Endothelial cell of umbilical vein (primary cell): ENCODE results near the gene RIMS3. TPM values are rescaled to one million over a fixed set of nuclear protein-coding genes. Genes with fewer than 3 reads are reported as not detected.

ENCODE experiments used
- BruUV-seq: library from RNA; stranded (reverse); fragments of 400-500 nt; replicated peaks from 2 replicates; lab custom pipeline; 2021; lab: Mats Ljungman, UMichigan
- CTCF ChIA-PET: fragments of 300-600, 350-600 bp; sonication (Branson Sonifier 250); formaldehyde crosslinking; loops from one replicate; lab custom pipeline; 2021; ENCODE audit warnings: antibody characterized with exemption, inconsistent platforms; lab: Charles Lee
- POLR2A ChIA-PET: fragments of 300-600, 350-600 bp; sonication (Branson Sonifier 250); formaldehyde crosslinking; loops from one replicate; lab custom pipeline; 2021; ENCODE audit warnings: antibody characterized with exemption, inconsistent platforms; lab: Charles Lee
- DNase-seq: peaks from one replicate; pipeline ENCODE4 v3.0.0-alpha.2; 2011; ENCODE audit warnings: low read depth, low spot score
- FAIRE-seq: peaks from 2 replicates; lab custom pipeline; 2011; peaks lifted over from hg19 to GRCh38; lab: Jason Lieb, UNC
- H2AFZ ChIP-seq: 2 replicates; pipeline ENCODE4 v1.6.0; 2012; ENCODE audit warnings: low read depth, low read length, control low read depth, inconsistent platforms
- H3K27ac ChIP-seq: 2 replicates; pipeline ENCODE4 v1.5.1; 2011; ENCODE audit warnings: low read depth, mild to moderate bottlenecking, control low read depth, low read length, moderate library complexity; ENCODE audit not compliant: insufficient read depth
- H3K27me3 ChIP-seq, 2 experiments: 2 replicates each; pipeline versions ENCODE4 v1.6.0 to v1.6.1; 2011; ENCODE audit warnings: low read length in 2 of 2, mixed read lengths in 1 of 2; ENCODE audit not compliant: control insufficient read depth in 2 of 2, insufficient read depth in 2 of 2
- H3K36me3 ChIP-seq, 2 experiments: 2 replicates in 1 of 2; 3 replicates in 1 of 2; pipeline ENCODE4 v1.5.1; 2011; ENCODE audit warnings: low read length in 2 of 2, mild to moderate bottlenecking in 1 of 2, moderate library complexity in 1 of 2; ENCODE audit not compliant: control insufficient read depth in 2 of 2, insufficient read depth in 2 of 2; ENCODE audit errors: extremely low read depth in 1 of 2
- H3K4me1 ChIP-seq: 3 replicates; pipeline ENCODE4 v1.5.1; 2011; ENCODE audit warnings: mild to moderate bottlenecking, low read length; ENCODE audit not compliant: control insufficient read depth, insufficient read depth; ENCODE audit errors: extremely low read depth
- H3K4me2 ChIP-seq: 2 replicates; pipeline ENCODE4 v1.6.1; 2011; ENCODE audit warnings: low read length, control low read depth, mixed read lengths; ENCODE audit not compliant: insufficient read depth
- H3K4me3 ChIP-seq, 3 experiments: fragments of 200-600 bp in 1 of 3; sonication (generic), shearing (Covaris generic) in 1 of 3; replicated peaks in 1 of 3; 2 replicates each; pipeline ENCODE4 v1.5.1; 2011 to 2016; ENCODE audit warnings: control low read depth in 3 of 3, low read length in 3 of 3, mild to moderate bottlenecking in 2 of 3, inconsistent platforms in 1 of 3, low read depth in 1 of 3, moderate library complexity in 1 of 3; ENCODE audit not compliant: insufficient read depth in 1 of 3
- H3K79me2 ChIP-seq: 2 replicates; pipeline ENCODE4 v1.6.0; 2012; ENCODE audit warnings: low read length, inconsistent platforms; ENCODE audit not compliant: control insufficient read depth, insufficient read depth
- H3K9ac ChIP-seq: replicated peaks from 2 replicates; pipeline ENCODE3; 2011; ENCODE audit warnings: low read length, control low read depth; ENCODE audit not compliant: insufficient read depth; ENCODE audit errors: extremely low read depth
- H3K9me1 ChIP-seq: replicated peaks from 3 replicates; pipeline ENCODE4 v1.6.0; 2011; ENCODE audit warnings: mild to moderate bottlenecking, low read length; ENCODE audit not compliant: control insufficient read depth, insufficient read depth; ENCODE audit errors: extremely low read depth
- H3K9me3 ChIP-seq: replicated peaks from 2 replicates; pipeline ENCODE4 v1.5.1; 2012; ENCODE audit warnings: low read length, inconsistent platforms; ENCODE audit not compliant: control insufficient read depth, insufficient read depth
- H4K20me1 ChIP-seq: replicated peaks from 2 replicates; pipeline ENCODE3; 2011; ENCODE audit warnings: mild to moderate bottlenecking, low read length; ENCODE audit not compliant: control insufficient read depth, insufficient read depth; ENCODE audit errors: extremely low read depth
- EZH2 ChIP-seq: IDR thresholded peaks from 2 replicates; pipeline ENCODE4 v1.6.1; 2012; ENCODE audit warnings: borderline replicate concordance, low read depth, mild to moderate bottlenecking, moderate library complexity, low read length, inconsistent platforms; ENCODE audit not compliant: severe bottlenecking
- FOS ChIP-seq: IDR thresholded peaks from 2 replicates; pipeline ENCODE4 v1.6.1; 2011; ENCODE audit warnings: mild to moderate bottlenecking, low read length, moderate library complexity, borderline replicate concordance; ENCODE audit not compliant: insufficient read depth
- MYC ChIP-seq: IDR thresholded peaks from one replicate; pipeline ENCODE4 v1.6.1; 2011; ENCODE audit warnings: mild to moderate bottlenecking, low read depth, low read length
- POLR2A ChIP-seq: IDR thresholded peaks from 2 replicates; pipeline ENCODE4 v1.6.1; 2012; ENCODE audit warnings: low read depth, mild to moderate bottlenecking, control low read depth, low read length
- POLR2AphosphoS5 ChIP-seq: IDR thresholded peaks from 2 replicates; pipeline ENCODE4 v1.6.1; 2012; ENCODE audit warnings: low read depth, mild to moderate bottlenecking, control low read depth, low read length, moderate library complexity; ENCODE audit not compliant: insufficient read depth
- dilution Hi-C: fragments of 300-500 bp; cut with MboI; formaldehyde crosslinking; loops from one replicate; pipeline ENCODE4 v1.15.0; 2019; ENCODE audit warnings: low sequenced_read_pairs; ENCODE audit not compliant: extremely low pct_ligation_motif_present
- intact Hi-C: fragments of 100-400 bp; cut with micrococcal nuclease; formaldehyde crosslinking; loops from one replicate; pipeline ENCODE4 v1.10.0; 2022
- polyA plus RNA-seq, 4 experiments: library from polyadenylated mRNA; depleted of rRNA in 3 of 4; stranded (reverse) in 3 of 4; unstranded in 1 of 4; fragments of >200 nt; gene quantifications; 2 replicates each; pipeline versions ENCODE4 v1.2.1 to v1.2.3, GENCODE V29; 2011 to 2012; ENCODE audit warnings: missing spikeins in 1 of 4
- total RNA-seq: library from RNA; stranded (reverse); gene quantifications from 2 replicates; pipeline ENCODE4 v1.2.3, GENCODE V29; 2021

RIMS3 gene
- total and polyA plus RNA-seq, 2 donors (not counting 3 experiments of a cell fraction or from before 2014, with no cell fraction given), result 0.14 to 0.15 TPM

- no peak overlapping the region for H2AFZ ChIP-seq
- dilution Hi-C loops, result no loop called here
- H3K4me1 ChIP-seq, result peaks cover 26% of the 10 kb centered on the region
- H3K27ac ChIP-seq, result no peak overlapping the region
- ChIA-PET CTCF (interaction anchor here (0.9 to 1.9 kb wide), 4 partner anchors 9 to 60 kb away, joined by 3 to 7 read pairs (median 3); partner anchors contain the start of gene NFYC), POLR2A (interaction anchor here (1.6 kb wide), 1 partner anchor 18 kb away, joined by 5 read pairs; the partner anchor contains the start of gene NFYC)
- FAIRE-seq (no peak), DNase-seq (no peak)
- H3K79me2 ChIP-seq, result peaks cover 23% of the 10 kb centered on the region
- BruUV-seq, result no TSS peak
- intact Hi-C loops, result loop anchor here (1.0 kb wide), 1 partner anchor 18 kb away; no protein-coding TSS in a partner anchor
- H3K27me3 ChIP-seq, result no peaks in the 10 kb centered on the region
- TF ChIP-seq MYC, result no peak
- H3K9me1 ChIP-seq, result no peaks in the 10 kb centered on the region
- no peaks in the 10 kb centered on the region for H4K20me1 ChIP-seq
- peak overlapping the region; percentile 46 for H3K4me2 ChIP-seq
- peaks cover 0 to 2% of the 10 kb centered on the region in 2 experiments for H3K36me3 ChIP-seq
- peak overlapping the region; percentile 65 for H3K9ac ChIP-seq
- peak overlapping the region; percentile 1 to 72 (median 46) for H3K4me3 ChIP-seq
- no peaks in the 10 kb centered on the region for H3K9me3 ChIP-seq
These were observed 44.4 kb upstream of the RIMS3 start for GRCh38 chr1:40709802-40710278.

GRCh38 chr1:40709100-40709801, 43.8 kb upstream of the RIMS3 start:
- DNase-seq (peak; percentile 95), FAIRE-seq (peak; percentile 93)
- CTCF ChIA-PET, result interaction anchor here (0.9 to 1.9 kb wide), 3 partner anchors 40 to 65 kb away, joined by 3 to 7 read pairs (median 3); no protein-coding TSS in a partner anchor
- Histone ChIP-seq H3K36me3 (peaks cover 0 to 2% of the 10 kb centered on the region in 2 experiments), H3K9me1 (no peaks in the 10 kb centered on the region), H3K4me3 (peak overlapping the region; percentile 26 to 72 (median 46)), H3K27me3 (no peaks in the 10 kb centered on the region), H3K4me2 (peak overlapping the region; percentile 46), H4K20me1 (peaks cover 3% of the 10 kb centered on the region), H3K9ac (peak overlapping the region; percentile 65), H3K9me3 (no peaks in the 10 kb centered on the region), H3K79me2 (peaks cover 29% of the 10 kb centered on the region), H3K27ac (peak overlapping the region; percentile 4), H3K4me1 (peaks cover 26% of the 10 kb centered on the region), H2AFZ (peak overlapping the region; percentile 16)
- BruUV-seq, result TSS peak; percentile 15
- dilution Hi-C loops (no loop called here), intact Hi-C loops (loop anchor here (1.0 kb wide), 1 partner anchor 17 kb away; no protein-coding TSS in a partner anchor)
- peak; percentile 41 for TF ChIP-seq POLR2A
- TF ChIP-seq EZH2, result no peak
- TF ChIP-seq POLR2AphosphoS5, result no peak
- TF ChIP-seq FOS, result no peak
- POLR2A ChIA-PET, result interaction anchor here (1.6 kb wide), 1 partner anchor 18 kb away, joined by 5 read pairs; the partner anchor contains the start of gene NFYC
